Fibroblast of skin of right quadriceps (primary cell): ENCODE measurements around the gene EEF2K.
"Not testable (repeated sequence)": the region's sequence is repeated elsewhere in the genome, so short reads cannot be mapped to it uniquely, and the experiment has no call there.

Experiments
- DNase-seq: peaks from one replicate; pipeline ENCODE4 v3.0.0-alpha.2; 2013

EEF2K gene

DNA sequence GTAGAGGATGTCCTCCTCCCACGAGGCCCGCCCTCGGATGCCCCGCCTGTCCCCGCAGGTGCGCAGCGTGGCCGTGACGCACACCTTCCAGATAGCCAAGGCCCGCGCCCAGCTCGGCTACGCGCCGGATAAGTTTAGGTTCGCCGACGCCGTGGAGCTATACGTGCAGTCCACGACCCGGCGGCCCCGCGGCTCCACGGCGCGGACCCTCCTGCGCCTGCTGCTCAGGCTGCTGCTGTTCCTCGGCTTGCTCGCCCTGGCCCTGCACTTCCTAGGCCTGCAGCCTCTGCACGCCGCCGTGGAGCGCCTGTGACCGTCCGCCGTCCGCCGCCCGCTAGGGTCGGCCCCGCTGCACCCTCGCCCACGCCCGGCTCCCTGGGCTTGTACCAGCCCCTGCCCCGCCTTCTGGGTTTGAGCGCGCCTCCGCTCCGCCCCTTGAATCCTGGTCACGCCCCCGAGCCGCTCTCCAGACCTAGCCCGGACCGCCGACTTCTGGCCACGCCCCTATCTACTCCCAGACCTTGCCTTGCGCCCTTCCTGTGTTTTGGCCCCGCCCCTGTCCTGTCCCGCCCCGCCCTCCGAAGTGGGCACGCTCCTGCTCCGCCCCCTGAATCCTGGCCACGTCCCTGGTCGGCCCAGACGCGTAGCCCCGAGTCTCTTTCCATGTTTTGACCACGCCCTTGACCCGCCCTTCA, 15.8 kb upstream of the EEF2K start:
- no peak for DNase-seq

DNA sequence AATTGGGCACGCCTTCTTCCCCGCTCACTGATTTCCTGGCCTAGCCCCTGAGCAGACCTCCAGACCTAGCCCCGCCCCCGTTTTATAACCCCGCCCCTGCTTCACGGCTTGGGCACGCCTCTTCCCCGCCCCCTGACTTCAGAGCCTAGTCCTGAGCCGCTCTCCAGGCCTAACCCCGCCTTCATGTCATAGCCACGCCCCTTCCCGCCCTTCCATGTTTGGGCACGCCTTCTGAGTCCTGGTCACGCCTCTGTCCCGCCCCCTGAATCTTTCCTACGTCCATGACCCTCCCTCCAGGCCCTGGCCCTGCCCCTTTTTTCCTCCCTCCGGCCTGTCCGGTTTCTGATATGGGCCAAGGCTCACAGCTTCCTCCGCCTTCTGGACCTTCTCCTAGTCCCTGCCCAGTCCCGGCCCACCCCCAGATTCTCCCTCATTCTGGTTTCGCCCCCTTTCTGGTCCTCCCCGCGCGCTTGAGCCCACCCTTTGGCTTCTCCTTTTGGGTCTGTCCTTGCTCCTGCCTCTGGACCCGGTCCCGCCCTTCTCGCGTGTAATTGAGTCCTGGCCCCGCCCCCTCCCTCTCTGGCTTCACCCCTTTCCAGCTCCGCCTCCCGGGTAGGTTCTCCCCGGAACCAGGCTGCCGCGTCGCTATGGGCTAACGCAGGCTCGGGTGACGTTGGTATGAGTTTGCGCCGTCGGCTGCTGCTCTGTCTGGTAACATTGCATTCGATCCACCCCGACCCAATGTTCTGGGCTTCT, 15.1 kb upstream of the EEF2K start:
- peak; percentile 99 for DNase-seq

DNA sequence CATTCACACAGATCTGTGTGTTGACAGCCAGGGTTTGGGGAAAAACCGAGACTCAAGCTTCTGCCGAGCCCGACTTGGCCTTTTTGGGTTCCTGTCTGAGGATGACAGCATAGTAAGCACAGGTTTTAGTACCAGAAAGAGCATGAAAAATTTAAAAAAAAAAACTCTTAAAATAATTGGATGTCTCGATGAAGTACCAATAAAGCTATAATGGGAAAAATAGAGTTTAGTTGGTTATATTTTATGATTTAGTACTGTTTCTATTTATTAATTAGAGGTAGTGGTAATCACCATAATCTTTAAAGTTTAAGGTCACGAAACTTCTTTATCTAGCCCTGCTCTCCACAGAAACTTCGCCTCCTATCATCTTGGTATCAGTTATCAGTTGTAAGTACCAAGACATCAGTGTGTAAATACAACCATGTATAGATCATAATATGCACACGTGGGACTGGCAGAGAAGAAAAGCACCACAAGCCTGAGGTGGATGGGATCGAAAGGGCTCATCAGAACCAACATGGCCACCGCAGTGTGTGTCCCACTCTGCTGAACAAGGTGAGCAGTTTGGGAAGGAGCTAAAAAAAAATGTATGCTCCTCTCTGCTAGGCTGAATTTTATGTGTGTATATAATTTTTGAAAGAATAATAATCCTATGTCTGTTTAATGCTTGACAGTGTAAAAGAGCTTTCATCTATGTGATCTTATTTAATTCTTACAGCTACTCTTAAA, 14.4 kb upstream of the EEF2K start:
- no peak for DNase-seq

DNA sequence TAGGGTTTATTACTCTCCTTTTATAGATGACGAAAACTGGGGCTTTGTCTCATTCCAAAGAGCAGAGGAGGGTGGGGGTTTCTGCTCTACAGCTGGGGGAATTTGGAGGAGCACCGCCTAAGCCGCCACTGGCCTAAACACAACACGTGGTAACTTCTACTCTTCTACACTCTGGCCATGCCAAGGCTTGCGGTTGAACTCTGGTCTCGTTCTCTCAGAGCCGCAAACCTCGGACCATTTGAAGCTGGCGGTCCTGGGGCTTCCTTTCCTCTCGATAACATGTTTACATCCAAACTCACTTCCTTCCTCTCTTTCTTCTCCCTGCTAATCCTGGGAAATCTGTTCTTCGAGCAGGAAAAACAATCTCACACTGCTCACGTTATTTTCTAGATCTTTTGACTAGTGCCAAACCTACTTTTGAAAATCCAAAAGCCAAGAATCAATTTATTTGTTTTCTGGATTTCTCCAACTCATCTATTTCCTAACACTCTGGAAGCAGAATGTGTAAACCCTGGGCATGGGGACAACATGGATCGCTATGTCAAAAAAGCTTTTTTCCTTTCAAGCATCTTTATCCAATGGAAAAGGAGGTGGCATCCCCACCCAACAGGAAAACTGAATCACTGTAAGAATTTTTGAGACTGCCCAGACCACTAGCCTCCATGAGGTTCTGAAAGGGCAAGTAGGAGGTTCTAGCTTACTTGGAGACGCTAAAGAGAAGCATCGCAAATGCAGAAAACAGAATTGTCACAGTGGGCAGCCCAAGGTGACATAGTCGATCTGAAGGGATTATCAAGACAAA, 13.6 kb upstream of the EEF2K start:
- peak; percentile 82 for DNase-seq

DNA sequence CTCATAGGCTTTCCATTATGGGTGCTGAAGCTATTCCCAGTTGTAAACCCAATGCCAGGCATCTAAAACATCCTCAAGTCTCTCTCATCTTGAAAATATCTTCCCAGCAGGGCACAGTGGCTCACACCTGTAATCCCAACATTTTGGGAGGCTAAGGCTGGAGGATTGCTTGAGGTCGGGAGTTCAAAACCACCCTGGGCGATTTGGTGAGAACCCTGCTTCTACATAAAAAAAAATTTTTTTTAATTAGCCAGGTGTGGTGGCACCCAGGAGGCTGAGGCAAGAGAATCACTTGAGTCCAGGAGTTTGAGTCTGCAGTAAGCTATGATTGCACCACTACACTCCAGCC, 13.0 kb upstream of the EEF2K start:
- DNase-seq: no peak

DNA sequence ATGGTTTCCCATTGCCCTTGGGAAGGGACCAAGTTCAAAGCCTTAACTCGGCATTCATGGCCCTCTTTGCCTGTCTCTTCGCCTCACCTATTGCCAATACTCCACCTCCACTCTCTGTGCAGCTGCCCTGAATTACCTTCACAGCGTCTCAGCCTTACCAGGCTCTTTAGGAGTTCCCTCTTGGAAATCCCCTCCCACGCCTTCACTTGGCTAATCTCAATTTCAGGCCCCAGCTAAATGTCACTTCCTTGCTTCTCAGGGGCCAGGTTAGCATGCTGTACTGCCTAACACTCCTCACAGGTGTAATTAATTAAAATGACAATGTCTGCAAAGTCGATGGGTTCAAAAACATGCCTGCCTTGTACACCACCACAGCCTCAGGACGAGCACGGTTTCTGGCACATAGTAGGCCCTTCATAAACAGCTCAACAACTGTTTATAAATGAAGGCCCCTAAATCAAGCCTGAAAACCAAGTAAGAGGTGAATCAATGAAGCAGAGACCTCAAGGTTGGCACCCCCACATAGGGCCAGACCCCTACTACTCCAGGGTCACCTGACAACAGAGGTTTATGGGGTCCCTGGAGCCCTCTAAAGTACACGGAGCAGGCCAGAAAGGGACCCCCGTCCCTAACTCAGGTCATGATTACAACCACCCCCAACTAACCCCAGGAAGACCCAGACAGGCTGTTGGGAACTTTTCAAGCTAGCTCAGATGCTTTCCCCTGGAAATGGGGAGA, 11.2 kb upstream of the EEF2K start:
- DNase-seq: no peak

DNA sequence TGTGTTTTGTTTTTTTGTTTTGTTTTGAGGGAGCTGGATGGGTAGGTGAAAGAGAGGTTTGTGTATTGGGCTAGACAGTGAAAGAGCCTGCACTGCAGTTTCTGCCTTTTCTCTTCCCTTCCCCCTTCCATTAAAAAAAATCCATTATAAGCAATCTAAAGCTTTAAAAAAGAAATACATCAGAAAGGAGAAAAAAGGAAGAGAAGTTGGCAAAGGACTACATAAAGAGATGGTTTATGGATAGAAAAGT, 10.7 kb upstream of the EEF2K start:
- DNase-seq: no peak

DNA sequence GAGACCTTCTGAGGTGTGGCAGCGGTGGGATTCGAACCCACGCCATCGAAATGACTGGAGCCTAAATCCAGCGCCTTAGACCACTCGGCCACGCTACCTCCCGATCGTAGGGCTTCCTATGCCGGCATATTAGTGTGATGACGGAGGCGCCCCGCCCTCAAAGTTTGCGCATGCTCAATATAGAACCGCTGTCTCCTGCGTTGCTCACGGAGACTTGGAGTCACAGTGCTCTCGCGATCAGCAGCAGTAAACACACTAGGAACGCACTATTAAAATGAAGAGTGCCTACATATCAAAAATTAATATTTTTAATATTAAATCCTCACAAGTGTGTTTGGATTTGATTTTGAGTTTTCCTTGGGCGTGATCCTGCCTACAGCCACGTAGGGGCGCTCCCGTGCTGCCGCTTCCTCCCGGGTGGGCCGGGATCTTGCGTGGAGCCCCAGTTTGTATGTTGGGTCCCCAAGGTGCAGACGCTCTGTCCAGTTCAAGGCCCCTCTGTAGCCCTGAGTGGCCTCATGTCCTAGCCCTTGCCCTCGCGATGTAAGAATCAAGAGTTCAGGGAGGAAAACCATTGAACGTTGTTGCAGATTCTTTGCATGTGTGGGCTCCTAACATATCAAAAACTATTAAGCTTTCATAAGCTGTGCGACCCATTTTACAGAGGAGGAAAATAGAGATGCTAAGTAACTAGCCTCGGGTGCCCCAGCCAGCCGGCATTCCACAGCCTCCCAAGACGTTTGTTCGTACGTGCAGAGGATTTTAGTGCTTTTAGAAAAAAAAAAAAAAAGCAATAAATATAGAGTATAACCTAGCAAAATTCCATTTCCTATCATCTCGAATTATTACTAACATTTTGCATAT, 10.2 kb upstream of the EEF2K start:
- peak; percentile 88 for DNase-seq

DNA sequence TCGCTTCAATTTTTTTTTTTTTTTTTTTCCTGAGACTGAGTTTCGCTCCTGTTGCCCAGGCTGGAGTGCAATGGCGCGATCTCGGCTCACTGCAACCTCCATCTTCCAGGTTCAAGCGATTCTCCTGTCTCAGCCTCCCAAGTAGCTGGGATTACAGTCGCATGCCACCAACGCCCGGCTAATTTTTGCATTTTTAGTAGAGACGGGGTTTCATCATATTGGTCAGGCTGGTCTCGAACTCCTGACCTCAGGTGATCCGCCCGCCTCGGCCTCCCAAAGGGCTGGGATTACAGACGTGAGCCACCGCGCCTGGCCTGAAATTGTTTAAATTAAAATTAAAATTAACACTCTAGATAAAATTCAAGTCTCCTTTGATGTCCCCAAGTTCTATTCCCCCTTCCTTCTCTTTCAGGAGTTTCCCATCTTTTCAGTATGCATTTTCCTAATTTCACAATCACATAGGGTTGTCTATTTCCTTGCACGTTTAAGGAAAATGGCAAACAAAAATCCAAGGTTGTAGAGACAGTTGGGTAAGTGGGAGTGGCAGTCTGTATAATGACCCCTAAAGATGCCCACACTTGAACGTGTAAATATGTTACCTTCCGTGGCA, 9.4 kb upstream of the EEF2K start:
- DNase-seq: not testable (repeated sequence)

DNA sequence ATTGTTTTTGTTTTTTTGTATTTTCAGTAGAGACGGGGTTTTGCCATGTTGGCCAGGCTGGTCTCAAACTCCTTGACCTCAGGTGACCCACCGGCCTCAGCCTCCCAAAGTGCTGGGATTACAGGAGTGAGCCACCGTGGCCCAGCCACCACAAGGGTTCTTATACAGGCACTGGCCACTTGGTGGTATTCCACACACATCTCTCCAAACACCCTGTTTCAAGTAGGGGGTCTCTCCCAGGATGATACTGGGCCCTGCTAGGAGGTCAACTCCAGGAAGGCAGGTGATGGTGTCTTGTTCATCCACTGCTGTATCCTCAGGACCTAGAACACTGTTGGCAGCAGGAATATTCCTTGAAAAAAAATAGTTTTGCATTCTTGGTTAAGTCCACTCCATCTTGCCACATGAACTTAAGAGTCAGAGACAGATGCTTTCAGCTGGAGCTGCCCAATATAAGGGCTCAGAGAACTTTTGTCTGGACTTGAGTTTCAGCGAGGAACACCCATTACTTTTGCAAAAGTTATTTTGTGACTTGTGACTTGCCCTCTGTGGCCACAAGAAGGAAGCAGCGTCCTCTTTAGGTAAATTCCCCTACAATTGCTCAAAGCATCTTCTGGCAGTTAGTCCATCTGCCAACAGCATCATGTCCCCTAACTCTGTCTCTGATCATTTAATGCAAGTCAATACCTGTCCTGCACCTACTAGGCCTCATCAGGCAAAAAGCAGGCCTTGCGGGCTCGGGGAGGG, 7.4 kb upstream of the EEF2K start:
- DNase-seq: no peak

DNA sequence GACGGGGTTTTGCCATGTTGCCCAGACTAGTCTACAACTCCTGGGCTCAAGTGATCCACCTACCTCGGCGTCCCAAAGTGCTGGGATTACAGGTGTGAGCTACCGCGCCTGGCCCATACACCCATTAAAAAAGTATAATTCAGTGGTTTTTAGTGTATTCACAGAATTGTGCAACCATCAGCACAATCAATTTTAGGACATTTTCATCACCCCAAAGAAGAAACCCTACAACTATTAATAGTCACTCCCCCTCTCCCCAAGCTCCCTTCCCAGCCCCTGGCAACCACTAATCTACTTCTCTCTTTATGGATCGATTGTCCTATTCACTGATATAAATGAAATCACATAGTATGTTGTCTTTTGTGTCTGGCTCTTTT, 3.8 kb upstream of the EEF2K start:
- no peak for DNase-seq

DNA sequence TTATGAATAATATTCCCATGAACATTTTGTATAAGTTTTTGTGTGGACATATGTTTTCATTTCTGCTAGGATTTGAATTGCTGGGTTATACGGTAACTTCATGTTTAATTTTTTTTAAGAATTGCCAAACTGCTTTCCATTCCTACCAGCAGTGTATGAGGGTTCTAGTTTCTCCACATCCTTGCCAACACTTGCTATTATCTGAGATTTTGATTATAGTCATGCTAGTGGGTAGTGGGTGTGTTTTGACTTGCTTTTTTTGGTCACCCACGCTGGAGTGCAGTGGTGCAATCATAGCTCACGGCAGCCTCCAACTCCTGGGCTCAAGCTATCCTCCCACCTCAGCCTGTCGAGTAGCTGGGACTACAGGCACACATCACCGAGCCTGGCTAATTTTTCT, 3.0 kb upstream of the EEF2K start:
- DNase-seq: no peak

DNA sequence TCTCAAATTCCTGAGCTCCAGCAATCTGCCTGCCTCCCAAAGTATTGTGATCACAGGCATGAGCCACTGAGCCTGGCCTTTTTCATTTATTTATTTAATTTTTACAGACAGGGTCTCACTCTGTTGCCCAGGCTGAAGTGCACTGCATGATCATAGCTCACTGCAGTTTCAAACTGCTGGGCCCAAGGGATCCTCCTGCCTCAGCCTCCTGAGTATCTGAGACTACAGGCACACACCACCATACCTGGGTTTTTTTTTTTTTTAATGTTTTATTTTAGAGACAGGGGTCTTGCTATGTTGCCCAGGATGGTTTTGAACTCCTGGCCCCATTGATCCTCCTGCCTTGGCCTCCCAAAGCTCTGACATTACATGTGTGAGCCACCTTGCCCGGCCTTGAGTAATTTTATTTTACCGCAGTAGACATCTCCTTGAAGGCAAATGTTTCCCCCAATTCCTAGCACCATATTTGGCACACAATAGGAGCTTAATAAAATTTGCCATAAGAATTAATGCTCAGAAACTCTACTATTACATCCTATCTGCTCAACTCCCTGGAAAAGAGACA, 1.9 kb upstream of the EEF2K start:
- DNase-seq: no peak

DNA sequence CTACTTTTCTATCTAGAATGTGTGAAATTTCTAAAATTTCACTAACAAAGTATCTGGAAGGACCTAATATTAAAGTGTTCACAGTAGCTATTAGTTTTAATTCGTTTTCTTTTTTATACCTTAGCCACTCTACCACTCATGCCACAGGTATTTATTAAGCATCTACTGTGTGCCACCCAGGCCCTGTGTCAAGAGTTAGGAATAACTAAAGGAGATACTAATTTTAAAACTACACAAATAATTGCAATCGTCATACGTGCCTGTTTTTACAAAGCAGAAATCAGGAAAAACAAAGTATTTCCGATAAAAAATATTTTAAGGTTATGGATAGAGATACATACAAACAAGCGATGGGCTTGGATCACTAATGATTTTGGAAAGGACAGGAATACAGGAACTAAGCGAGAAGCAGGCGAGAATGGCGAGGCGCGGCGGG, 483 bp upstream of the EEF2K start:
- no peak for DNase-seq

DNA sequence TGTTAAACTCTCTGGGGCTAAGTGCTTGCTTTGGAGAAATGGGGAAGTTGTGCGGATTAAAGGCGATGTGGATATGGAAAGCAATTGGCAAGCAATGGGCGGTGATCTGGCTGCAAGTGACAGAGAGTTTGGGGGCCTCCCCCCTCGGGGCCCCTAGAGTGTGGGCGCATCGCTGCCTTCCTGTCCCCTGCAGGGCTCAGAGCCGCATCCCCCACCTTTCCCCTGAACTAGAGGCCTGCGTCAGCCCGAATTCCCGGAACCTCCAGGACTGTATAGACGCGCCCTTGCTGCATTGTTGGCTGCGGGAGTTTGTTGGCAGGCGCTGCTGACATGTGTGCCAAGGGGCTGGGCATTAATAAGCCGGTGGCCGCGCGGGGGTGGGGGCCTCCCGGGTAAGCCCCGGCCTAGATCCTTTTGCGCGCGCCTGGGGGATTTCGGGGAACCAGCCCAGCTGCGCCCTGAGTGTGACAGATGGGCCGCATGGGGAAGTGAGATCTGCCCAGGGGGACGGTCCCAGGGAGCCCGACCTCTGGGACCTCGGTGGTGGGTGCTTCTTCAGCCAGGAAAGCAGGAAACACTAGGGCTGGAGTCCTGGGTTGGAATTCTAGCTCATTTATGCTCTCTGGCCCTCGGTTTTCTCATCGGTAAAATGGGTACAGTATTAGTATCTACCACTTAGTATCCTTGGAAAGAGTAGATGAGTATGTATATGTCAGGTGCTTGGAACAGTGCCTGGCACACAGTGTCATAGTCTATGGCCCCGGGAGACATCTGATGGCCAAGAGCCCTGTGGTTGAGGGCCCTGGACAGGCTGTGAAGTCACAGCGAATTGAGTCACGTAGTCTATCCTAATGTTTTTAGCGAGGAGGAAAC, 1.0 kb downstream of the EEF2K start:
- DNase-seq: peak; percentile 64

DNA sequence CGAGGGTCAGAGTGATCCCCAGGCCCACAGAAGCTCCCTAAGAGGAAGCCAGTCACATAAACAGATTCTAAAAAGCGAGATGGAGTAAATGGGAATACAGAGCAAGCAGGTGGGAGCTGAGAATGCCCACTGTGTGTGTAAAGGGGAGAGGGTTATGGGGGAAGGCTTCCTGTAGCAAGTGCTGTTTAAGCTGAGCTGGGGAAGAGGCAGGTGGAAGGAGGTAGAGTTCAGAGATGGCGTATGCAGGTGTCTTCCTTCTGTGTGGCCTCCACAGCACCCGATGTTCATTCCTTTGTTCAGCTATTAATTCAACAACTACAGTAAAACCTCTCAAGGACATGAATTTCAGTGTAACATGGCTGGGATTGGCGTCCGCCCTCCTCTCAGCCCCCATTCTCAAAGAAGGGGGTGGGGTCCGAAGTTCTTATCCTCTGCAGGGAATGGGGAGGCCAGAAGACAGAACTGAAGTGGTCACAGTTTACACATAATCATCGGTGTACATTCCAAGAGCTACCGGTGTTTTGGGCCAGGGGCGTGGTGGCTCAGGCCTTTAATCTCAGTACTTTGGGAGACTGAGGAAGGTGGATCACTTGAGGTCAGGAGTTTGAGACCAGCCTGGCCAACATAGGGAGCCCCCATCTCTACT, 1.8 kb downstream of the EEF2K start:
- DNase-seq: no peak

DNA sequence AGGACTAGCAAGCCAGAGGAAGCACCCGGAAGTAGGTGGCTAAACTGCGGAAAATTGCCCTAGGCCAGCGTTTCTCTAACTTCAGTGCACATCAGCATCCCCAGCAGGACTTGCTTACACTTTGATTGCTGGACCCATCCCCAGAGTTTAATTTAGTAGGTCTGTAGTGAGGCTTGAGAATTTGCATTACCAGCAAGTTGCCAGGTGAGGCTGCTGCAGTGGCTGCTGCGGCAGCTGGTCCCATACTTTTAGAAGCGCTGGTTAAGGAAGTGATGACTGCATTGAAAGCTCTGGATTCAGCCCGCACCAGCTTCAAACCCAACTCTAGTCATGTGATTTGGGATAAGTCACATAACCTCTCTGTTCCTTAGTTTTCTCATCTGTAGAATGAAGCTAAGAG, 4.2 kb downstream of the EEF2K start:
- DNase-seq: no peak

DNA sequence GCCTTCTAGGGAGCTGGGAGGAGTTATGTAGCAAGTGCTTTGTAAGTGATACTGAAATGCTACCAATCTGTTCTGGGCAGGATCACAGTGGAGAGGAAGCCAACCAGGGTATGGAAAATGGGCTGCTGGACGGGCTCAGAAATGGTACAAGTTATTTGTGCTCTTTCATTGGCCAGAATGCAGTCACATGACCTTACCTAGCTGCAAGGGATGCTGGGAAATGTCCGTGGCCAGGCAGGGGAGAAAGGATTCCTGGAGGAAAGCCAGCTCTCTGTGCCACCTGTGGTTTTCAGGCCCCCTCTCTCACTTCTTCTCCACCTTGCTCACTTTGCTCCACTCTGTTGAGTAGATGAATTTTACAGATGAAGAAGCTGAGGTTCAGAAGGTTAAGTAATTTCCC, 4.8 kb downstream of the EEF2K start:
- no peak for DNase-seq

DNA sequence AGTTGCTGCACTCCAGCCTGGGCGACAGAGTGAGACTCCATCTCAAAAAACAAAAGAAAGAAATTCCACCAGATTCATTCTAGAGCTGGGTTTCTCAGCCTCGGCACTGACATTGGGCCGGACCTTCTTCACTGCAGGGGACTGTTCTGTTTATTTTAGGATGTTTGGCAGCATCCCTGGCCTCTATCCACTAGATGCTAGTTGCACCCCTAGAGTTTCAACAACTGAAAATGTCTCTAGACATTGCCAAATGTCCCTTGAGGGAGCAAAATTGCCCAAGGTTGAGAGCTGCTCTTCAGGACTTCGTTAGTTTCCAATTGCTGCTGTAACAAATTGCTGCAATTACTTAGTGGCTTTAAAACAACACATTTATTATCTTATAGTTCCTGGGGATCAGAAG, 7.2 kb downstream of the EEF2K start:
- no peak for DNase-seq
